ENCODE measurements around the gene TASP1. TPM values are rescaled to one million over a fixed set of nuclear protein-coding genes. Genes with fewer than 3 reads are reported as not detected.

Gene TASP1
- total RNA-seq, 2 donors from 2014 or later = 16.5 to 51.8 TPM

GRCh38 chr20:13418263-13419229 is 220.2 kb downstream of the TASP1 start:
- DNase-seq (ENCODE audit: low spot score) = no peak
- ATAC-seq (ENCODE audit: insufficient number of reproducible peaks, low FRiP score, low read depth) = no peak
- no peaks in the 10 kb centered on the region for H3K36me3 ChIP-seq
- H3K9me3 ChIP-seq = no peaks in the 10 kb centered on the region
- H3K27me3 ChIP-seq (replicated peaks; ENCODE audit: insufficient read depth) = no peaks in the 10 kb centered on the region
- H3K4me3 ChIP-seq = no peak overlapping the region
- no peak overlapping the region for H3K27ac ChIP-seq
- H3K4me1 ChIP-seq (ENCODE audit: control insufficient read depth in 1 of 2, low read depth in 2 of 2) = peaks cover 1 to 5% of the 10 kb centered on the region in 2 donors
- no peak for TF ChIP-seq CTCF (IDR thresholded peaks at IDR 0.05)

- no peak overlapping the region for H3K4me3 ChIP-seq
- DNase-seq (ENCODE audit: low spot score) (no peak), ATAC-seq (ENCODE audit: insufficient number of reproducible peaks, low FRiP score, low read depth) (no peak)
- no peaks in the 10 kb centered on the region for H3K36me3 ChIP-seq
- no peaks in the 10 kb centered on the region for H3K9me3 ChIP-seq
- TF ChIP-seq CTCF (IDR thresholded peaks at IDR 0.05) = no peak
- no peaks in the 10 kb centered on the region for H3K27me3 ChIP-seq (replicated peaks; ENCODE audit: insufficient read depth)
- H3K4me1 ChIP-seq (ENCODE audit: control insufficient read depth in 1 of 2, low read depth in 2 of 2) = peaks cover 16 to 25% of the 10 kb centered on the region in 2 donors
- H3K27ac ChIP-seq = no peak overlapping the region
Measured at GRCh38 chr20:13416531-13416930, 222.2 kb downstream of the TASP1 start.

- no peak for TF ChIP-seq CTCF (IDR thresholded peaks at IDR 0.05)
- DNase-seq (ENCODE audit: low spot score) (no peak), ATAC-seq (ENCODE audit: insufficient number of reproducible peaks, low FRiP score, low read depth) (no peak)
- Histone ChIP-seq H3K4me1 (ENCODE audit: control insufficient read depth in 1 of 2, low read depth in 2 of 2) (peaks cover 16 to 31% of the 10 kb centered on the region in 2 donors), H3K36me3 (no peaks in the 10 kb centered on the region), H3K27ac (no peak overlapping the region), H3K27me3 (replicated peaks; ENCODE audit: insufficient read depth) (no peaks in the 10 kb centered on the region), H3K4me3 (no peak overlapping the region), H3K9me3 (no peaks in the 10 kb centered on the region)
Measured at GRCh38 chr20:13412806-13413445, 225.8 kb downstream of the TASP1 start.

- no peaks in the 10 kb centered on the region for H3K36me3 ChIP-seq
- ATAC-seq (ENCODE audit: insufficient number of reproducible peaks, low FRiP score, low read depth) (no peak), DNase-seq (ENCODE audit: low spot score) (no peak)
- no peaks in the 10 kb centered on the region for H3K27me3 ChIP-seq (replicated peaks; ENCODE audit: insufficient read depth)
- H3K4me3 ChIP-seq = no peak overlapping the region
- no peak for TF ChIP-seq CTCF (IDR thresholded peaks at IDR 0.05)
- H3K9me3 ChIP-seq = no peaks in the 10 kb centered on the region
- H3K27ac ChIP-seq = no peak overlapping the region
- no peaks in the 10 kb centered on the region for H3K4me1 ChIP-seq (ENCODE audit: control insufficient read depth in 1 of 2, low read depth in 2 of 2)
Measured at GRCh38 chr20:13404293-13404692, 234.4 kb downstream of the TASP1 start.

- no peaks in the 10 kb centered on the region for H3K36me3 ChIP-seq
- ATAC-seq (ENCODE audit: insufficient number of reproducible peaks, low FRiP score, low read depth) = no peak
- no peak overlapping the region for H3K27ac ChIP-seq
- H3K27me3 ChIP-seq (replicated peaks; ENCODE audit: insufficient read depth) = no peaks in the 10 kb centered on the region
- no peak for DNase-seq (ENCODE audit: low spot score)
- no peaks in the 10 kb centered on the region for H3K9me3 ChIP-seq
- H3K4me1 ChIP-seq (ENCODE audit: control insufficient read depth in 1 of 2, low read depth in 2 of 2) = no peaks in the 10 kb centered on the region
- no peak for TF ChIP-seq CTCF (IDR thresholded peaks at IDR 0.05)
- H3K4me3 ChIP-seq = no peak overlapping the region
Measured at GRCh38 chr20:13403453-13403852, 235.3 kb downstream of the TASP1 start.
